ENCODE measurements around the gene CCDC85A. TPM values are rescaled to one million over a fixed set of nuclear protein-coding genes. Genes with fewer than 3 reads are reported as not detected.

The CCDC85A gene
- total and polyA plus RNA-seq, 5 donors from 2014 or later = not detected

- no peak overlapping the region for H3K4me3 ChIP-seq (ENCODE audit: low read depth, low read length)
- no peaks in the 10 kb centered on the region for H3K4me1 ChIP-seq (ENCODE audit: control insufficient read depth, insufficient read depth, low read length, poor library complexity, severe bottlenecking)
- no peak overlapping the region for H3K27ac Mint-ChIP-seq
- H3K27ac ChIP-seq (ENCODE audit: insufficient read depth, low read length, poor library complexity, severe bottlenecking) = no peak overlapping the region
- DNase-seq (no peak), ATAC-seq (ENCODE audit: low read depth in 2 of 2) (no peak)
- no peaks in the 10 kb centered on the region for H3K9me3 ChIP-seq (ENCODE audit: control insufficient read depth in 2 of 2, low read length in 2 of 2)
- peaks cover 2 to 12% (median 10%) of the 10 kb centered on the region in 7 donors for H3K9me3 Mint-ChIP-seq
- no peaks in the 10 kb centered on the region for H3K36me3 Mint-ChIP-seq
- no peaks in the 10 kb centered on the region for H3K36me3 ChIP-seq (ENCODE audit: control insufficient read depth, insufficient read depth, low read length)
- no peaks in the 10 kb centered on the region for H3K27me3 ChIP-seq (ENCODE audit: control insufficient read depth, insufficient read depth, low read length)
- no peak overlapping the region for H3K4me3 Mint-ChIP-seq
- H3K4me1 Mint-ChIP-seq = no peaks in the 10 kb centered on the region
- no peaks in the 10 kb centered on the region for H3K27me3 Mint-ChIP-seq
Measured at GRCh38 chr2:56244506-56244905, 60.7 kb downstream of the CCDC85A start.

GRCh38 chr2:56244911-56245530, 61.2 kb downstream of the CCDC85A start:
- DNase-seq (no peak), ATAC-seq (ENCODE audit: low read depth in 2 of 2) (no peak)
- no peak overlapping the region for H3K4me3 Mint-ChIP-seq
- no peaks in the 10 kb centered on the region for H3K36me3 ChIP-seq (ENCODE audit: control insufficient read depth, insufficient read depth, low read length)
- no peak overlapping the region for H3K27ac ChIP-seq (ENCODE audit: insufficient read depth, low read length, poor library complexity, severe bottlenecking)
- no peaks in the 10 kb centered on the region for H3K9me3 ChIP-seq (ENCODE audit: control insufficient read depth in 2 of 2, low read length in 2 of 2)
- no peak overlapping the region for H3K4me3 ChIP-seq (ENCODE audit: low read depth, low read length)
- no peaks in the 10 kb centered on the region for H3K4me1 Mint-ChIP-seq
- no peaks in the 10 kb centered on the region for H3K4me1 ChIP-seq (ENCODE audit: control insufficient read depth, insufficient read depth, low read length, poor library complexity, severe bottlenecking)
- no peak overlapping the region for H3K27ac Mint-ChIP-seq
- H3K27me3 ChIP-seq (ENCODE audit: control insufficient read depth, insufficient read depth, low read length) = no peaks in the 10 kb centered on the region
- no peaks in the 10 kb centered on the region for H3K27me3 Mint-ChIP-seq
- H3K9me3 Mint-ChIP-seq = peaks cover 2 to 12% (median 10%) of the 10 kb centered on the region in 7 donors
- H3K36me3 Mint-ChIP-seq = no peaks in the 10 kb centered on the region

GRCh38 chr2:56248965-56249742, 65.4 kb downstream of the CCDC85A start:
- H3K36me3 Mint-ChIP-seq = no peaks in the 10 kb centered on the region
- H3K27ac Mint-ChIP-seq = no peak overlapping the region
- peaks cover 0 to 2% (median 0%) of the 10 kb centered on the region in 7 donors for H3K9me3 Mint-ChIP-seq
- Histone ChIP-seq H3K4me3 (ENCODE audit: low read depth, low read length) (no peak overlapping the region), H3K4me1 (ENCODE audit: control insufficient read depth, insufficient read depth, low read length, poor library complexity, severe bottlenecking) (no peaks in the 10 kb centered on the region), H3K36me3 (ENCODE audit: control insufficient read depth, insufficient read depth, low read length) (no peaks in the 10 kb centered on the region), H3K27me3 (ENCODE audit: control insufficient read depth, insufficient read depth, low read length) (no peaks in the 10 kb centered on the region), H3K27ac (ENCODE audit: insufficient read depth, low read length, poor library complexity, severe bottlenecking) (no peak overlapping the region), H3K9me3 (ENCODE audit: control insufficient read depth in 2 of 2, low read length in 2 of 2) (no peaks in the 10 kb centered on the region)
- no peak for DNase-seq
- ATAC-seq (ENCODE audit: low read depth in 2 of 2) = no peak
- H3K27me3 Mint-ChIP-seq = no peaks in the 10 kb centered on the region
- no peaks in the 10 kb centered on the region for H3K4me1 Mint-ChIP-seq
- H3K4me3 Mint-ChIP-seq = no peak overlapping the region

- Mint-ChIP-seq H3K27me3 (no peaks in the 10 kb centered on the region), H3K4me1 (no peaks in the 10 kb centered on the region), H3K9me3 (peaks cover 0 to 2% (median 0%) of the 10 kb centered on the region in 7 donors), H3K27ac (no peak overlapping the region), H3K4me3 (no peak overlapping the region), H3K36me3 (no peaks in the 10 kb centered on the region)
- no peak overlapping the region for H3K4me3 ChIP-seq (ENCODE audit: low read depth, low read length)
- no peak for ATAC-seq (ENCODE audit: low read depth in 2 of 2)
- no peak for DNase-seq
- no peaks in the 10 kb centered on the region for H3K36me3 ChIP-seq (ENCODE audit: control insufficient read depth, insufficient read depth, low read length)
- no peaks in the 10 kb centered on the region for H3K4me1 ChIP-seq (ENCODE audit: control insufficient read depth, insufficient read depth, low read length, poor library complexity, severe bottlenecking)
- no peaks in the 10 kb centered on the region for H3K9me3 ChIP-seq (ENCODE audit: control insufficient read depth in 2 of 2, low read length in 2 of 2)
- no peak overlapping the region for H3K27ac ChIP-seq (ENCODE audit: insufficient read depth, low read length, poor library complexity, severe bottlenecking)
- no peaks in the 10 kb centered on the region for H3K27me3 ChIP-seq (ENCODE audit: control insufficient read depth, insufficient read depth, low read length)
Measured at GRCh38 chr2:56250153-56250729, 66.5 kb downstream of the CCDC85A start.

- no peak for DNase-seq
- H3K4me3 ChIP-seq (ENCODE audit: low read depth, low read length) = no peak overlapping the region
- Mint-ChIP-seq H3K4me3 (no peak overlapping the region), H3K9me3 (peaks cover 0 to 5% (median 2%) of the 10 kb centered on the region in 7 donors), H3K27ac (no peak overlapping the region), H3K4me1 (no peaks in the 10 kb centered on the region), H3K27me3 (no peaks in the 10 kb centered on the region), H3K36me3 (no peaks in the 10 kb centered on the region)
- no peaks in the 10 kb centered on the region for H3K36me3 ChIP-seq (ENCODE audit: control insufficient read depth, insufficient read depth, low read length)
- no peaks in the 10 kb centered on the region for H3K4me1 ChIP-seq (ENCODE audit: control insufficient read depth, insufficient read depth, low read length, poor library complexity, severe bottlenecking)
- ATAC-seq (ENCODE audit: low read depth in 2 of 2) = no peak
- no peaks in the 10 kb centered on the region for H3K9me3 ChIP-seq (ENCODE audit: control insufficient read depth in 2 of 2, low read length in 2 of 2)
- H3K27ac ChIP-seq (ENCODE audit: insufficient read depth, low read length, poor library complexity, severe bottlenecking) = no peak overlapping the region
- no peaks in the 10 kb centered on the region for H3K27me3 ChIP-seq (ENCODE audit: control insufficient read depth, insufficient read depth, low read length)
Measured at GRCh38 chr2:56260415-56260814, 76.6 kb downstream of the CCDC85A start.

- H3K27ac Mint-ChIP-seq = no peak overlapping the region
- peaks cover 0 to 9% (median 2%) of the 10 kb centered on the region in 7 donors for H3K9me3 Mint-ChIP-seq
- Histone ChIP-seq H3K36me3 (ENCODE audit: control insufficient read depth, insufficient read depth, low read length) (no peaks in the 10 kb centered on the region), H3K9me3 (ENCODE audit: control insufficient read depth in 2 of 2, low read length in 2 of 2) (no peaks in the 10 kb centered on the region), H3K27ac (ENCODE audit: insufficient read depth, low read length, poor library complexity, severe bottlenecking) (no peak overlapping the region), H3K4me3 (ENCODE audit: low read depth, low read length) (no peak overlapping the region), H3K27me3 (ENCODE audit: control insufficient read depth, insufficient read depth, low read length) (no peaks in the 10 kb centered on the region), H3K4me1 (ENCODE audit: control insufficient read depth, insufficient read depth, low read length, poor library complexity, severe bottlenecking) (no peaks in the 10 kb centered on the region)
- no peaks in the 10 kb centered on the region for H3K27me3 Mint-ChIP-seq
- ATAC-seq (ENCODE audit: low read depth in 2 of 2) (no peak), DNase-seq (no peak)
- no peak overlapping the region for H3K4me3 Mint-ChIP-seq
- no peaks in the 10 kb centered on the region for H3K36me3 Mint-ChIP-seq
- H3K4me1 Mint-ChIP-seq = no peaks in the 10 kb centered on the region
Measured at GRCh38 chr2:56262241-56262640, 78.5 kb downstream of the CCDC85A start.

- ATAC-seq (ENCODE audit: low read depth in 2 of 2) (no peak), DNase-seq (no peak)
- Histone ChIP-seq H3K4me3 (ENCODE audit: low read depth, low read length) (no peak overlapping the region), H3K27ac (ENCODE audit: insufficient read depth, low read length, poor library complexity, severe bottlenecking) (no peak overlapping the region), H3K9me3 (ENCODE audit: control insufficient read depth in 2 of 2, low read length in 2 of 2) (no peaks in the 10 kb centered on the region), H3K27me3 (ENCODE audit: control insufficient read depth, insufficient read depth, low read length) (no peaks in the 10 kb centered on the region), H3K4me1 (ENCODE audit: control insufficient read depth, insufficient read depth, low read length, poor library complexity, severe bottlenecking) (no peaks in the 10 kb centered on the region), H3K36me3 (ENCODE audit: control insufficient read depth, insufficient read depth, low read length) (no peaks in the 10 kb centered on the region)
- no peaks in the 10 kb centered on the region for H3K4me1 Mint-ChIP-seq
- no peak overlapping the region for H3K4me3 Mint-ChIP-seq
- peaks cover 0 to 10% (median 2%) of the 10 kb centered on the region in 7 donors for H3K9me3 Mint-ChIP-seq
- H3K36me3 Mint-ChIP-seq = no peaks in the 10 kb centered on the region
- H3K27ac Mint-ChIP-seq = no peak overlapping the region
- no peaks in the 10 kb centered on the region for H3K27me3 Mint-ChIP-seq
Measured at GRCh38 chr2:56263876-56264275, 80.1 kb downstream of the CCDC85A start.
